HG03060 (cell line): ENCODE measurements around the gene HNRNPLL.
"Not testable (repeated sequence)": the region's sequence is repeated elsewhere in the genome, so short reads cannot be mapped to it uniquely, and the experiment has no call there.

Experiments
- ATAC-seq: cut with Tn5 transposase; IDR thresholded peaks from one replicate; pipeline ENCODE4 v1.9.1; 2021; ENCODE audit warnings: low read depth, moderate number of reproducible peaks; ENCODE audit not compliant: unreplicated experiment

HNRNPLL gene

DNA sequence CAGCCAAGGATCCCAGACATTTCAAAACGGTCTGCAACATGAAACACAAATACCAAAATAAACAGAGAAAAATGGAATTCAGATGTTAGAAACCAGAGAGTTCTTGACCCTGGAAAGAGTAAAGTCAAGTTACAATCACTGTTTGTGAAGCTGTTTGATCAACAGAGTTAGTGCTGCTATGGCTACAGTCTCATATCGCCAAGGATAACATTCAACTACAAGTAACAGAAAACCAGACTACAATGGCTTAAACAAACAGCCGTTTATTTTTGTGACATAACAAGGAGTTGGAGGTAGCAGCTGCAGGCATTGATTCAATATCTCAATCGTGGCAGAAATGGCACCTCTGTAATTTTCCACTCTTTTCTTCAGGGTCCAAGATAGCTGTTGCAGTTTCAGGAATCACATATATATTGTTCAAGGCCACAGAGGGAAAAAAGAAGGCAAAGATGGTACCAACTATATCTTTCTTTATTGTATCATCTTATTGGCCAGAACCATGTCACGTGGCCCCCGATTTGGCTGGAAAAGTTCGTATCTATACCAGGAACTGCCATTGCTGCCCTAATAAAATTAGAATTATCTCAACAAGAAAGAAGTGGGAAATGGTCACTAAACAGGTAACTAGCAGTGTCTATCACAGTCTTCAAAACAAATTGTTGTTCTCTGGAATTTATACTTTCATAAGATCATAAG, 17.7 kb upstream of the HNRNPLL start:
- no peak for ATAC-seq

DNA sequence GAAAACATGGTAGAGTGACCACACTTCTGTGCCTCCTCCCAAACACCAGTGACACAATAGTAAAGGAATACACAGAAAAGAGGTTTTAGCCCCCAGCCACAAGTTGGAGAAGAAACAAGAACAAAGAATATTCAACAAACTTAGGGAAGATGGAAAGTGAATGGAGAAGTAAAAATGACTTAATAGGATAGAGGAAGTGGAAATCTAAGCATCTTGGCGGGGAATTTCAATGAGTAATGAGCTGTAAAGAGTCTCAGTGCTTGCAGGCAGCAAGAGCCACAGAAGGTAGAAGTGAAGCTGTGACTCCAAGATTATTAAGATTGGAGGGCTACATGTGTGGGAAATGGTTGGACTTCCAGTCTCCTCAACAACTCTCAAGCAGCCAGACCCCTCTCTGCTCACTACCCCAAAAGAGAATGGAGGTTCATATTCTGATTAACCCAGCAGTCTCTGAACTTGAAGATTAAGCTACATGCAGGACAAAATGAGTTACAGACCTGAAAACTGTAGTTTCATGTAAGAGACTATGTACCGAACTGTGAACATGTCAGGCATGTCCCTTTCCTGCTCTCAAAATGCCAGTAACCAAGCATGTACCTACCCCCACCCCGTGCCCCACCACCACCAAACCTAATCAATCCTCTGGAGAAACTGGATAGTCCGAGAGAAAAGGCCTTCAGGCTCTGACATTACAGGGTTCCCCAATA, 16.9 kb upstream of the HNRNPLL start:
- ATAC-seq, result no peak

DNA sequence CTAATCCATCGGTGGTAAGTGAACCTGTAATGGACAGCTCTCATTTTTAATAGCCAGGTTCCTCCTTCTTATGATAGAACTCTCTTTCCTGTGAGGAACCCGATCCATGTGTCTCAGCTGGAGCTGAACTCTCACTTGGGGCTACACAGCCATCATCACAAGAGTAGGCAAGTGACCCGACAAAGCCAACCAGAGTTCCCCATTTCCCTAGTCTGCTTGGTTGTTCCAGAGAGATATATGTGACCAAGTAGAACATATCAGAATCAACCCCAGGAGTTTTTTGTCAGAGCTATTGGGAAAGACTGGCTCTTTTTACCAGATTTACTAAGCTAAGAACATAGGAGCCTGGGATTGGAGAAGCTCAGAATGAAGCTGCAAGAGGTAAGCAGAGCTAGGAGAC, 14.6 kb upstream of the HNRNPLL start:
- no peak for ATAC-seq

DNA sequence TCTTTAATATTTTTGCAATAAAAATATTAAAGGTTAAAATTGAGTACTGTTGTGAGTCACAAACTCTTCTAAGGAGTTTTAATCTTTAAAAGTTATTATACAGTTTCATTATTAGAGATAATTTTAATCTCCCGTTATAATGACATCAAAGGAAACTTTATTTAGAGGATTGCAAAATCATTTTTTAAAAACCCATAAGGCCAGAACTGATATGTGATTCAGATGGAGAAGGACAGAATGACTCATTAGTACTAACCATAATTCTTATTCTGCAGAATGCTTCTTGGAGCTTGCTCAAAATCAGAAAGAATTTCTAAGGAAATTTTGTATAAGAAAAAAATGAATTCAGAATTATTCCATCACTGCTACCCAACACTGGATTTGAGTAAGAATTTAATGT, 12.5 kb upstream of the HNRNPLL start:
- ATAC-seq, result no peak

DNA sequence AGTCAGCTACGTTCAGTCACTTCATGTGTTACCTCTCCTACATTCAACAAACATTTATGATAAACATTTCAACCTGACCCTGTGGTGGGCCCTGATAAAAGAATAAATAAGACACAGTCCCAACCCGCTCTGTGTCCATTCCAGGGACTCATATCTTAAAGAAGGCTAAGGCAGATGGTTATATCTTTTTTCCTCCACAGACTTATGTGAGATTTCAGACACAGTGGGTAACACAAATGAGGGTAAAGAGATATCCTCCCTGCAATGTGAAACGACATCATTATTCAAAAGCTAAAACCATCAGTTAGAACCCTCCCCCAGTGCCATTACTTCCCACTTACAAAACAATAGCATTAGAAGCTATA, 11.1 kb upstream of the HNRNPLL start:
- ATAC-seq, result no peak

DNA sequence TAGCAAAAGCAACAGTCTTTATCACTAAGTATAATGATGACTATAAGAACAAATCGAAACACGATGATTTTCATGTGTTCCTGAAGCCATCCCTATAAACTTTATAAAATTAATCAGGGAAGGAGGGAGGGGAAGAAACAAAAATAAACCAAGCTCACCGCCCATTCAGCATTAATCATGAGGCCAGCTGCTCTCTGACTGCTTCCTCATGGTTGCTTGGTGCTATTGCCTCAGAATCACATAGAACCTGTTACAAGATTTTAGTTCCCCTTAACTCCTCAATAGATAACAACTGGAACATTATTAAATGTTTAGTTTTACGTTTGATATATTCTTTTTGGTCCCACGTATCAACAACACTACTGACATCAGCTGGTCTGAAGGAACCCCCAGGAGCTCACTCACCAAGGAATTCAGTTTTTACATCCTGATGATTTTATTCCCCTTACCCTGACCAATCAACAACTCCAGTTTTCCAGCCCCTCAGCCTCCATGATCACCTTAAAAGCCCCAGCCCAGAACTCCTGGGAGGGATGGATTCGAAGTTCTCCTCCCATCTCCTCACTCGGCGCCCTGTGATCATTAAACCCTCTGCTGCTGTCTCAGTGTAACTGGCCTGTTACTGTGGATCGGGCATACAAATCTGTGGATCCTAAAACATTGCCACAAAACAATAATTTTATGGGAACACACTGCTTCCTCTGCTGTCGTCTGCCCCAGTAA, 10.6 kb upstream of the HNRNPLL start:
- no peak for ATAC-seq

DNA sequence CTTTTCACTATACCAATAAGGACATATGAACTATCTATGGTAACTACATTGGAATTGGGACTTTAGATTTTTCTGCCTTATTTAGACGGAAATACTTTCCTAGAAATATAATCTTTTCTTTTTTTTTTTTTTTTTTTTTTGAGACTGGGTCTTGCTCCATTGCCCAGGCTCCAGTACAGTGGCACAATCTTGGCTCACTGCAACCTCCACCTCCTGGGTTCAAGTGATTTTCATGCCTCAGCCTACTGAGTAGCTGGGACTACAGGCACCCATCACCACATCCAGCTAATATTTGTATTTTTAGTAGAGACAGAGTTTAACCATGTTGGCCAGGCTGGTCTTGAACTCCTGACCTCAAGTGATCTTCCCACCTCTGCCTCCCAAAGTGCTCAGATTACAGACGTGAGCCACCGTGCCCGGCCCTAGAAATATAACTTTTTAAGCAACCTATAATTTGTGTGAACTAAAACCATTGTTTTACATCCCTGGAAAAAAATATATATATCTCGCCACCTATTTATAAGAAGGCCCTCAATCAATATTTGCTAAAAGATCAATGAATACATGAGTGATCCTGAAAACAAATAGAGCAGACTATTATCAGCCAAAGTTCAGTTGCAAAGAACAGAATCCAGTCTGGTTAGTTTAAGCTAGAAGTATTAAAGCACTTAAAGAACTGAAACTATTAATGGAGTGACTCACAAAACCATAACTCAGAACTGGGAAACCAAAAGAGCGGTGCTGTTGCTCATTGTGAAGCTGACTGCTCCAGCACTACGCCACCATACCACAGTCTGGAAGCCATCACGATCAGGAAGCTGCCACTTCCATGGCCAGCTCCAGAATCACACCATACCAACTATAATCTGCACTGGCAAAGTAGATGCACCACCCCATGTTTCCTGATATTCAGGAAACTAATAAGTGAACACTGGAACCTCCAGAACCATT, 8.4 kb upstream of the HNRNPLL start:
- peak; percentile 42 for ATAC-seq

DNA sequence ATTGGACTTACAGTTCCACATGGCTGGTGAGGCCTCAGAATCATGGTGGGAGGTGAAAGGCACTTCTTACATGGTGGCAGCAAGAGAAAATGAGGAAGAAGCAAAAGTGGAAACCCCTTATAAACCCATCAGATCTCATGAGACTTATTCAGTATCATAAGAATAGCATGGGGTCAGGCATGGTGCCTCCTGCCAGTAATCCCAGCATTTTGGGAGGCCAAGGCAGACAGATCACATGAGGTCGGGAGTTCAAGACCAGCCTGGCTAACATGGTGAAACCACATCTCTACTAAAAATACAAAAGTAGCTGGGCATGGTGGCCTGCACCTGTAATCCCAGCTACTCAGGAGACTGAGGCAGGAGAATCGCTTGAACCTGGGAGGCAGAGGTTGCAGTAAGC, 6.5 kb upstream of the HNRNPLL start:
- ATAC-seq, result not testable (repeated sequence)

DNA sequence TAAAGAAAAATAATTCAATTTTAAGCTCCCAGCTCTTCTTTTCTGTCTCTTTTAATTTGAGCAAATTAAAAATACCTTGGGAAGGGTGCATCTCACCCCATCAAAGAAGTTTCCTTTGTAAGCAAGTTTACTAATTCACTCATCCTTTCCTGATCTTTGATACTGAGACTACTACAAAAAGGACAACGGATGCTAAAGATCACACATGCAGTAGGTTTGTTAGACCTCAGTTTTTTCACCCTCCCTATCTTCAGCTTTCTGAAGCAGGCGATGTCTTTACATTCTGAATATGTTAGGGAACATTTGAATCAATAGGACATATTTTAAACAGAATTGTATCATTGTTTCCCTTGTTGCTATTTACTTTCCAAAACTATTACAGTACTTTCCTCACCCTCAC, 6.0 kb upstream of the HNRNPLL start:
- ATAC-seq, result no peak

DNA sequence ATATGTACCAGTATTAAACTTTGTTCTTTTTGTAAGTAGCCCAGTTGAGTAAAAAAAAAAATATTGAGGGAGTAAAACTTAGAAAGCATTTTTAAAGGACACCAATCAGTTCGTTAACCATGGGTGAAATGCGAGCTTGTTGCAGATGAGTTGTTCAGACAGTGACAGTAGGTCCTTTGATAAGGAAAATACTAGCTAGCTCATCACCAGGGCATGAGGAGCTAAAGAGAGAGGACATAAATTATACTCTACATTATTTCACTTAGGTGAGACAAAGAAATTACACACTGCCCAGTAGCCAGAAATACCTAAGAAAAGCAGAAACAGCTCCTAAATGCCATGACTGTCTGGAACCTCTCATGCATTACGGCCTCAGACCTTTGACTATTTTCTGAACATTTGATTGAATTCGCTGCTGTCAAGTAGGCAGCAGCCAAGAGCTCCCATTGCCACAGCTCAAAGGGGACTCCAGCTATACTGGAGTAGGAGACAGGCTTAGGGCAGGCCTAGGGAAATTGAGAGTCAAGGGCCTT, 2.6 kb upstream of the HNRNPLL start:
- no peak for ATAC-seq

DNA sequence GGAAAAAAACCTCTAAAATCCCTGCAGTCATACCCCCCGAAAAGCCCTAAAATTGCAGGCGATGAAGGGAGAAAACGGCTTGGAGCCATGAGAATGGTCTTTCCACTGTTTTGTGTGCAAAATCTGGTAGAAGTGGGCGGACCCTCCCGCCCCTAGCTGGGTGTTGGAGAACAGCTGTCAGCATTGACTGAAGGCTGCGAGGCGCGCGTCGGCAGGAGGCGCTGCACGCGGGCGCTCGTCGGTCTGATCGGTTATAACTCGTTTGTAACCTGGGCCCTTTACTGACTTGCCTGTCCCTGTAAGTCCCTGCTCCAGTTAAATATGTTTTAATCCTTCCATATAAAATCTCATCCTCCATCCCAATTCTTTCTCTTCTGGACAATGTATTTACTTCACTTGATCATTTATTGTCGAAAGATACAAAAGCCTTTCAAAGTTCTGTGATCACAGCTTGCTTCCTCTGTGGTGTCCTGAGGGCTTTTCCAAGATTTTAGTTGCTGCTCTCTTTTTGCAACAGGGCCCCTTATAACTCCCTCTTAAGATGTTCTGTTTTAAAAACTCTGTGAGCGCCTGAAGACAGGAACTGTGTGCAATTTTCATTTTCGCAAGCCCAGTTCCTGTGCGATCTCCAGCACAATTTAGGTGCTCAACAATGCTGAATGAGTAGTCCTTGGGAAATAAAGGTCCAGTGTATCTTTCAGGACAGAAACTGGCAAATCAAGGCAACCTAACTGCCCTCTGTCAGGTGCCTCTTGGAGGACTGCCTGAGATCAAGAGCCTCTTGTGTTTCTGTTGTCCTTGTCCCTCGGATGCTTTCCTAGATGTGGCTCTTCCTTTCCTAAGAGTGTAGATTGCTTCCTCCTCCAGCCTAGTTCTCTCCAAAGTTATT, 918 bp upstream of the HNRNPLL start:
- ATAC-seq, result no peak

DNA sequence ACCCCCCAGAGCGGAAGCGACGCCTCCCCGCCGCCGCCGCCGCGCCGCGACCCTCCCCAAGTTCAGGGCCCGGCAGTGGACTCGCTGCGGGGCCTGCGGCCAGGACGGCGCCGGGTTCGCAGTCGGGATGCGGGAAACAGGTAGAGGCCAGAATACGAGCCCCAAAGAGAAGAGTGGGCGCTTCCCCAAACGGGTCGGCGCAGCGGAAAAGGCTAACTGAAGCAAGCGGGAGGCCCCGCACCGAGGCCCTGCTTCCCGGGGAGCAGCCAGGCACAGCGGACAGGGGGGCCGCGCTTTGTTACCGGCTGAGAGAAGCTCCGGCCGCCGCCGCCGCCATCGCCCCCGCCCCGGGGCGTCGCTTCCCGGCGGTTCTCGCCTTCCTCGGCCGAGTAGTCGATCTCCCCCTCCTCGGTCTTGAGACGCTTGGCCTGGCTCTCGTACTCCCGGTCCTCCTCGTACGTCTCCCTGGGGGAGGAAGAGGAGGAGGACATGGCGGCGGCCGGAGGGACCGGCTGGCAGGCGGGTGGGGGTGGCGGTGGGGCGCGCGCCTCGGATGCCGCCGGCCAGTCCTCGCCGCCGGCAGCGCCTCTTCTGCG, 494 bp downstream of the HNRNPLL start:
- no peak for ATAC-seq

DNA sequence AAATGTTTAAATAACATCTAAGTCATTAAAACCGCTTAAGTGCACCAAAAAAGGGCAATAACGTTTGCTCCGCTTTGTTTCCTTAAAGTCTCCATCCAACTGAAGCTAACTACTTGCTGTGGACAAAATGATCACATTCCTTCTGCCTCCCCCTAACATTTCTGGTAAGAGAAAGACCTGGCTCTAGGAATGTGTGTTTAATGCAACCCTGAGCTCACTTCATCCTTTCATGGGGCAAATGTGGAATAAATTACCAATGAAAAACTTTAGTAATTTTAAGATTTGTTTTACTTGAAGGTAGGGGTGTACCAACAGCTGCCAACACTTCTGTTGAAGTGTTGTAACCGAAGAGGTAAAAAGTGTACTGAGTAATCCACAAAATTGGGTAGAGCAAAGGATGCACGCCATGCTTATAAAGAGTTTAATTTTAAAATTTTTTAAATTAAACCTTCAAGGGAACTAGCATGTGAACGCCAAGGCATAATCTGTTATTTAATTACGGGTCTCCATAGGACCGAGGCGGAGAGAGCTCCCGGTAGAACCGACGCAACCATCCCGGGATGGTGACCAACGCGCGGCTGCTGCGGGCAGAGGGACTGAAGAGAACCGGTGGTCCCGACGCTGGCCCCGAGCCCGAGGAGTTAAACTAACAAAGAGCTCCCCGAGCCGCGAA, 1.1 kb downstream of the HNRNPLL start:
- ATAC-seq, result no peak

DNA sequence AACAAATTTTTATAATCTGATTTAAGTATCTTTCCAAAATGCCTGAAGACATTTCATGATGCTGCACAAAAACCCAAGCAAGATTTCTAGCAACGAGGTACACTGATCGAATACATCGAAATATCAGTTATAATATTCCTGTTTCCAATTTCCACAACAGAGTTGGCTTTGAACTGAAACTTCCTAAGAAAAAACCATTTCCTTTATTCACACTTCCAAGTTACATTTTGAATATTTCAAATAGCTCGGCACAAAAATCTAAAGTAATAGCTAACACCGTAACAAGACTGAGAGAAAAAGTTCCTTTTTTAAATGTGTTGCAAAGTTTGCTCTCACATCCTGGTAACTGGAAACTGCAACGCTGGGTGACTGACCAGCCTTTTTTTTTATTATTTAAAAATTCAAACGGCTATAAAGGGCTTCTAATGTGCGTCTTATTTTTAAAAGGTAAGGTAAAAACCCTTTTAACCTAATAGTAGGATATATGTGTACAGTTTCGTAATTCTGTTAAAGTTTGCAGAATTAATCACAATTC, 1.7 kb downstream of the HNRNPLL start:
- ATAC-seq, result no peak

DNA sequence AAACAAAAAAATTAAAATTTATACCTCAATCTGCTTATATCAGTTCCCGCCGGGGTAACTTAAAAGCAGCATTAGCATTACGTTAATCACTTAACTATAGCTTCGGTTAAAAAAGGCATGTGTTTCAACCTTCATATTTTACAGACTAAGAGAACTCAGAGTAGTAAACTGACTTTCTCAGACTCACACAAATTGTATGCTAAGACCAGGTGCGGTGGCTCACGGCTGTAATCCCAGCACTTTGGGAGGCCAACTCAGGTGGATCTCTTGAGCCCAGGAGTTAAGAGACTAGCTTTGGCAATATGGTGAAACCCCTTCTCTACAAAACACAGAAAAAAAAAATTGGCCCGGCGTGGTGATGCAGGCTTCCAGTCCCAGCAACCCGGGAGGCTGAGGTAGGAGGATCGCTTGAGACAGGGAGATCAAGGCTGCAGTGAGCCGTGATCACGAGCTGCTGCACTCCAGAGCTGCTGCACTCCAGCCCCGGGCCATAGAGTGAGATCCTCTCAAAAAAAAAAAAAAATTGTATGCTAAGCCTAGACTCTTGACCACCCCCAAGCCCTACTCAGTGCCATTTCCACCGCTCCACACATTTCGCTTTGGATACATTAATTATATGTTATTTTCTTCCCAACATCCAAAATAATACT, 2.4 kb downstream of the HNRNPLL start:
- no peak for ATAC-seq

DNA sequence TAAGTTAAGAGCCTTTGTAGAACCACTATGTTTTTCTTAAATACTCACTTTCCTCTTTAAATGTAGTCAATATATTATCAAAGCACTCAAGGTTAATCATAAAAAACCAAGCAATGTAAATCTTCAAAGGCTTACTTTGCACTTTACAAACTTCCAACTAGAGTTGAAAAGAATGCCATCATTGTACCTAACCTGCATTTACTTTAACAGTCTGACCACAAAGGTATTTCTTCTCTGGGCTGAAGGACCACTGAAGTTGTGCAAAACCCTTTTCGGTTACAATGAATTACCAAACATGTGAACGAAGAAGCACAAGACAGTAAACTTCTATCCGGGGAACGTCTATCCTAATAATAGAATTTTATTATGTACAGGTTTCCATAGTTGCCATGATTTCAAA, 3.0 kb downstream of the HNRNPLL start:
- no peak for ATAC-seq

DNA sequence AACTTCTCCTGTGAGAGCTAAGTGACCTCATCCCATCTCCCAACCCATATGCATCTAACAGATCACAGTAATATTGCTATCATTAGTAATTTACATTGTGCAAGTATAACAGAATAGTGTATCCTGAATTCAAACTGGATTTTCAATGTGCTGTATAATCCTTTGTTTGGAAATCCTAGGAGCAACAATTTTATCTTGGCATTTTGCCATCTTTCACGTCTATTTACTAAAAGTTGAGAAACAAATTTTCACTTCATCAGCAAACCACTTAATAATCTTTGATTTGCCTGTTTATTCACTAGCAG, 3.8 kb downstream of the HNRNPLL start:
- ATAC-seq, result no peak
